ENCODE measurements around the gene ZNF784. TPM values are rescaled to one million over a fixed set of nuclear protein-coding genes. Genes with fewer than 3 reads are reported as not detected.

Gene ZNF784
- total and polyA plus RNA-seq, 2 of the 13 experiments (the other 11 are each of a cell fraction or from before 2014, with no cell fraction given) = 4.1 to 4.2 TPM

- TF ChIP-seq, protein P1, sequence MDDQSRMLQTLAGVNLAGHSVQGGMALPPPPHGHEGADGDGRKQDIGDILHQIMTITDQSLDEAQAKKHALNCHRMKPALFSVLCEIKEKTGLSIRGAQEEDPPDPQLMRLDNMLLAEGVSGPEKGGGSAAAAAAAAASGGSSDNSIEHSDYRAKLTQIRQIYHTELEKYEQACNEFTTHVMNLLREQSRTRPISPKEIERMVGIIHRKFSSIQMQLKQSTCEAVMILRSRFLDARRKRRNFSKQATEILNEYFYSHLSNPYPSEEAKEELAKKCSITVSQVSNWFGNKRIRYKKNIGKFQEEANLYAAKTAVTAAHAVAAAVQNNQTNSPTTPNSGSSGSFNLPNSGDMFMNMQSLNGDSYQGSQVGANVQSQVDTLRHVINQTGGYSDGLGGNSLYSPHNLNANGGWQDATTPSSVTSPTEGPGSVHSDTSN (CRISPR knock-in tag; IDR thresholded peaks at IDR 0.05; ENCODE audit: borderline replicate concordance) = no peak
- TF ChIP-seq KMT2A (CRISPR knock-in tag; IDR thresholded peaks at IDR 0.05) = peak; percentile 9; the same call in 1 of the 2 replicates
- TF ChIP-seq KDM5B (CRISPR knock-in tag; IDR thresholded peaks at IDR 0.05; ENCODE audit: borderline replicate concordance) = 0 out of 2 replicates have a peak, but pooled peaks have one; percentile 60
- peak; percentile 46; the same call in 1 of the 2 replicates for TF ChIP-seq ZMAT3 (CRISPR knock-in tag; conservative IDR thresholded peaks at IDR 0.05)
- TF ChIP-seq CHD2 (IDR thresholded peaks at IDR 0.05; ENCODE audit: low read depth, low read length) = no peak
- TF ChIP-seq ZFY (CRISPR knock-in tag; IDR thresholded peaks at IDR 0.05) = peak; percentile 3; the same call in 1 of the 2 replicates
- 0 out of 2 replicates have a peak, but pooled peaks have one; percentile 30 for TF ChIP-seq ZSCAN22 (CRISPR knock-in tag; IDR thresholded peaks at IDR 0.05)
- no peak for TF ChIP-seq NONO (IDR thresholded peaks at IDR 0.05)
- no peak for TF ChIP-seq NONO (CRISPR knock-in tag; conservative IDR thresholded peaks at IDR 0.05)
- 0 out of 2 replicates have a peak, but pooled peaks have one; percentile 8 for TF ChIP-seq DNMT3B (CRISPR knock-in tag; conservative IDR thresholded peaks at IDR 0.05)
- peak; percentile 61; the same call in 1 of the 2 replicates for TF ChIP-seq HMG20B (CRISPR knock-in tag; conservative IDR thresholded peaks at IDR 0.05)
- TF ChIP-seq ZMYM2 (CRISPR knock-in tag; IDR thresholded peaks at IDR 0.05) = peak; percentile 86
- no peak for TF ChIP-seq ZFP62 (CRISPR knock-in tag; IDR thresholded peaks at IDR 0.05)
- TF ChIP-seq, protein P2, sequence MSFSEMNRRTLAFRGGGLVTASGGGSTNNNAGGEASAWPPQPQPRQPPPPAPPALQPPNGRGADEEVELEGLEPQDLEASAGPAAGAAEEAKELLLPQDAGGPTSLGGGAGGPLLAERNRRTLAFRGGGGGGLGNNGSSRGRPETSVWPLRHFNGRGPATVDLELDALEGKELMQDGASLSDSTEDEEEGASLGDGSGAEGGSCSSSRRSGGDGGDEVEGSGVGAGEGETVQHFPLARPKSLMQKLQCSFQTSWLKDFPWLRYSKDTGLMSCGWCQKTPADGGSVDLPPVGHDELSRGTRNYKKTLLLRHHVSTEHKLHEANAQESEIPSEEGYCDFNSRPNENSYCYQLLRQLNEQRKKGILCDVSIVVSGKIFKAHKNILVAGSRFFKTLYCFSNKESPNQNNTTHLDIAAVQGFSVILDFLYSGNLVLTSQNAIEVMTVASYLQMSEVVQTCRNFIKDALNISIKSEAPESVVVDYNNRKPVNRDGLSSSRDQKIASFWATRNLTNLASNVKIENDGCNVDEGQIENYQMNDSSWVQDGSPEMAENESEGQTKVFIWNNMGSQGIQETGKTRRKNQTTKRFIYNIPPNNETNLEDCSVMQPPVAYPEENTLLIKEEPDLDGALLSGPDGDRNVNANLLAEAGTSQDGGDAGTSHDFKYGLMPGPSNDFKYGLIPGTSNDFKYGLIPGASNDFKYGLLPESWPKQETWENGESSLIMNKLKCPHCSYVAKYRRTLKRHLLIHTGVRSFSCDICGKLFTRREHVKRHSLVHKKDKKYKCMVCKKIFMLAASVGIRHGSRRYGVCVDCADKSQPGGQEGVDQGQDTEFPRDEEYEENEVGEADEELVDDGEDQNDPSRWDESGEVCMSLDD (CRISPR knock-in tag; IDR thresholded peaks at IDR 0.05; ENCODE audit: borderline replicate concordance) = no peak; the same call in 1 of the 2 replicates
- 0 out of 2 replicates have a peak, but pooled peaks have one; percentile 40 for TF ChIP-seq PRMT3 (CRISPR knock-in tag; IDR thresholded peaks at IDR 0.05; ENCODE audit: borderline replicate concordance, low read depth)
- TF ChIP-seq TSC22D2 (CRISPR knock-in tag; IDR thresholded peaks at IDR 0.05; ENCODE audit: borderline replicate concordance) = 0 out of 2 replicates have a peak, but pooled peaks have one; percentile 82
- peak; percentile 10 for TF ChIP-seq XRCC5 (optimal IDR thresholded peaks at IDR 0.05; ENCODE audit: low read length)
- 0 out of 2 replicates have a peak, but pooled peaks have one; percentile 47 for TF ChIP-seq ARNTL (CRISPR knock-in tag; IDR thresholded peaks at IDR 0.05)
- TF ChIP-seq ARID2 (CRISPR knock-in tag; IDR thresholded peaks at IDR 0.05; ENCODE audit: borderline replicate concordance) = no peak
- 0 out of 2 replicates have a peak, but pooled peaks have one; percentile 45 for TF ChIP-seq MLXIP (CRISPR knock-in tag; IDR thresholded peaks at IDR 0.05; ENCODE audit: borderline replicate concordance)
- peak; percentile 55; the same call in 1 of the 2 replicates for TF ChIP-seq ARNT2 (CRISPR knock-in tag; IDR thresholded peaks at IDR 0.05; ENCODE audit: low read depth)
Measured at GRCh38 chr19:55581145-55581822, 43.1 kb downstream of the ZNF784 start (continued).

All from HepG2 (cell line).